Measurements from ENCODE around the gene SIGLEC11.

DNA sequence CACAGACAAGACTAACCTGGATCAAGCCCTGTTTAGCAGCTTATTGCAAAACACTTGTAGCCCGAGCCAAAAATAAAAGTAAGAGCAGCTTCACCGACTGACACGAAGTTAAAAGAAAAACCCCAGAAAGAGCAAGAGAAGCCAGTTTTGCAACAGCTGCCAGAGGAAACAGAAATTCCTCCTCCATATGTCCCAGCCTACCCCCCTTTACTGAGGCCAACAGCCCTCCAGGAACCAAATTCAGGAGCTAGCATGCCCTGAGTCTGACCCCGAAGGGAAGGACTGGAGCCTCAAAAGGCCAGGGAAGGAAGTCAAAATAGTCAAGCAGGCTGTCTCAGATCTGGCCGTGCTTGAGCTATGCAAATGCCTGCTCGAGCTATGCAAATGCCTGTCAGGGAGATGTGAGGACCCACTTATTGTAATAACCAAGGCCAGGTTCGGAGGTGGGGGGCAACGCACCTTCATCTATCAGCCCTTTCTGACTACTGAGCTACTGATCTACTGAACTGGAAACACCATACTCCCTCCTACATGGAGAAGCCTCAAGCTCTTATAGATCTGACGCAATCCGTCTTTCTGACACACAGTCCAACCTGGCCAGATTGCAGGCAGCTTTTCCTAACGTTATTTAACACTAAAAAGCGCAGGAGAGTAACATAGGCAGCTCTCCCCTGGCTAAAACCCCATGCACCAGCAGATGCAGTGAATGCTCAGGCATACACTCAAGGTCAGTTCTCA is 6.7 kb downstream of the SIGLEC11 start:
- TF ChIP-seq, protein P1, sequence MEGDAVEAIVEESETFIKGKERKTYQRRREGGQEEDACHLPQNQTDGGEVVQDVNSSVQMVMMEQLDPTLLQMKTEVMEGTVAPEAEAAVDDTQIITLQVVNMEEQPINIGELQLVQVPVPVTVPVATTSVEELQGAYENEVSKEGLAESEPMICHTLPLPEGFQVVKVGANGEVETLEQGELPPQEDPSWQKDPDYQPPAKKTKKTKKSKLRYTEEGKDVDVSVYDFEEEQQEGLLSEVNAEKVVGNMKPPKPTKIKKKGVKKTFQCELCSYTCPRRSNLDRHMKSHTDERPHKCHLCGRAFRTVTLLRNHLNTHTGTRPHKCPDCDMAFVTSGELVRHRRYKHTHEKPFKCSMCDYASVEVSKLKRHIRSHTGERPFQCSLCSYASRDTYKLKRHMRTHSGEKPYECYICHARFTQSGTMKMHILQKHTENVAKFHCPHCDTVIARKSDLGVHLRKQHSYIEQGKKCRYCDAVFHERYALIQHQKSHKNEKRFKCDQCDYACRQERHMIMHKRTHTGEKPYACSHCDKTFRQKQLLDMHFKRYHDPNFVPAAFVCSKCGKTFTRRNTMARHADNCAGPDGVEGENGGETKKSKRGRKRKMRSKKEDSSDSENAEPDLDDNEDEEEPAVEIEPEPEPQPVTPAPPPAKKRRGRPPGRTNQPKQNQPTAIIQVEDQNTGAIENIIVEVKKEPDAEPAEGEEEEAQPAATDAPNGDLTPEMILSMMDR (IDR thresholded peaks at IDR 0.05; ENCODE audit: poor library complexity, severe bottlenecking): no peak
- TF ChIP-seq EP300 (conservative IDR thresholded peaks at IDR 0.05; ENCODE audit: poor library complexity, severe bottlenecking) (no peak), POLR2AphosphoS5 (IDR thresholded peaks at IDR 0.05) (no peak)

All from neural cell (in vitro differentiated cells).